ENCODE results near the gene DYNC1I1. TPM values are rescaled to one million over a fixed set of nuclear protein-coding genes. Genes with fewer than 3 reads are reported as not detected.
A peak's percentile ranks its signal among the peaks of the same experiment; 100 is the strongest.

DYNC1I1 gene
- total RNA-seq, 4 donors from 2014 or later, result 1.7 to 6.8 (median 4.2) TPM

GRCh38 chr7:95916573-95917297 lies 144.4 kb downstream of the DYNC1I1 start:
- peak; percentile 97 for DNase-seq (ENCODE audit: low spot score)
- ATAC-seq (ENCODE audit: low FRiP score), result no peak

GRCh38 chr7:95917634-95918033 lies 145.3 kb downstream of the DYNC1I1 start:
- TF ChIP-seq CTCF (IDR thresholded peaks at IDR 0.05), result no peak
- DNase-seq (ENCODE audit: low spot score), result no peak
- no peak for ATAC-seq (ENCODE audit: low FRiP score)

More at GRCh38 chr7:95916573-95917297, 144.4 kb downstream of the DYNC1I1 start:
- peak in 2 of 3 donors; percentile 8 to 81 for TF ChIP-seq CTCF (IDR thresholded peaks at IDR 0.05)

- TF ChIP-seq CTCF (IDR thresholded peaks at IDR 0.05), result no peak
- no peak for DNase-seq (ENCODE audit: low spot score)
- ATAC-seq (ENCODE audit: low FRiP score), result no peak
Measured at GRCh38 chr7:95919556-95919955, 147.2 kb downstream of the DYNC1I1 start.

- ATAC-seq (ENCODE audit: low FRiP score) (no peak), DNase-seq (ENCODE audit: low spot score) (no peak)
- no peak for TF ChIP-seq CTCF (IDR thresholded peaks at IDR 0.05)
Measured at GRCh38 chr7:95921543-95921942, 149.2 kb downstream of the DYNC1I1 start.

- no peak for TF ChIP-seq CTCF (IDR thresholded peaks at IDR 0.05)
- ATAC-seq (ENCODE audit: low FRiP score) (no peak), DNase-seq (ENCODE audit: low spot score) (no peak)
Measured at GRCh38 chr7:95922191-95922590, 149.8 kb downstream of the DYNC1I1 start.

GRCh38 chr7:95925236-95925635 lies 152.9 kb downstream of the DYNC1I1 start:
- DNase-seq (ENCODE audit: low spot score) (no peak), ATAC-seq (ENCODE audit: low FRiP score) (no peak)
- TF ChIP-seq CTCF (IDR thresholded peaks at IDR 0.05), result no peak

GRCh38 chr7:95925971-95926370 lies 153.6 kb downstream of the DYNC1I1 start:
- no peak for TF ChIP-seq CTCF (IDR thresholded peaks at IDR 0.05)
- ATAC-seq (ENCODE audit: low FRiP score) (no peak), DNase-seq (ENCODE audit: low spot score) (no peak)
